Chondrocyte (in vitro differentiated cells): Measurements from ENCODE around the gene DNAJA1. TPM values are rescaled to one million over a fixed set of nuclear protein-coding genes. Genes with fewer than 3 reads are reported as not detected.

Experiments
- DNase-seq: peaks from one replicate; pipeline ENCODE4 v3.0.0; 2021; ENCODE audit warnings: mixed read lengths, low spot score
- H3K27ac Mint-ChIP-seq: one replicate; pipeline ENCODE4 v1.8.0; 2021; ENCODE audit warnings: mild to moderate bottlenecking, moderate library complexity, mixed read lengths; ENCODE audit not compliant: unreplicated experiment
- H3K27me3 Mint-ChIP-seq: 2 replicates; pipeline ENCODE4 v1.8.0; 2021; ENCODE audit warnings: low read depth, mixed read lengths
- H3K36me3 Mint-ChIP-seq: 2 replicates; pipeline ENCODE4 v1.8.0; 2021; ENCODE audit warnings: low read depth, mixed read lengths
- H3K4me1 Mint-ChIP-seq: 2 replicates; pipeline ENCODE4 v1.8.0; 2021; ENCODE audit warnings: low read depth, mild to moderate bottlenecking, mixed read lengths
- H3K4me3 Mint-ChIP-seq: one replicate; pipeline ENCODE4 v1.8.0; 2021; ENCODE audit warnings: mild to moderate bottlenecking, moderate library complexity, mixed read lengths; ENCODE audit not compliant: unreplicated experiment
- H3K9me3 Mint-ChIP-seq: 2 replicates; pipeline ENCODE4 v1.8.0; 2021; ENCODE audit warnings: low read depth, mixed read lengths
- CTCF ChIP-seq: fragments of 200-600 bp; sonication (generic); IDR thresholded peaks from 2 replicates; pipeline ENCODE4 v1.5.0; 2021; ENCODE audit warnings: antibody characterized with exemption, mild to moderate bottlenecking, moderate library complexity
- total RNA-seq: library from RNA; stranded (reverse); gene quantifications from 3 replicates; pipeline ENCODE4 v1.2.1, GENCODE V29; 2021

DNAJA1 gene
- total RNA-seq, 1 donor from 2014 or later: 81.9 TPM

DNA sequence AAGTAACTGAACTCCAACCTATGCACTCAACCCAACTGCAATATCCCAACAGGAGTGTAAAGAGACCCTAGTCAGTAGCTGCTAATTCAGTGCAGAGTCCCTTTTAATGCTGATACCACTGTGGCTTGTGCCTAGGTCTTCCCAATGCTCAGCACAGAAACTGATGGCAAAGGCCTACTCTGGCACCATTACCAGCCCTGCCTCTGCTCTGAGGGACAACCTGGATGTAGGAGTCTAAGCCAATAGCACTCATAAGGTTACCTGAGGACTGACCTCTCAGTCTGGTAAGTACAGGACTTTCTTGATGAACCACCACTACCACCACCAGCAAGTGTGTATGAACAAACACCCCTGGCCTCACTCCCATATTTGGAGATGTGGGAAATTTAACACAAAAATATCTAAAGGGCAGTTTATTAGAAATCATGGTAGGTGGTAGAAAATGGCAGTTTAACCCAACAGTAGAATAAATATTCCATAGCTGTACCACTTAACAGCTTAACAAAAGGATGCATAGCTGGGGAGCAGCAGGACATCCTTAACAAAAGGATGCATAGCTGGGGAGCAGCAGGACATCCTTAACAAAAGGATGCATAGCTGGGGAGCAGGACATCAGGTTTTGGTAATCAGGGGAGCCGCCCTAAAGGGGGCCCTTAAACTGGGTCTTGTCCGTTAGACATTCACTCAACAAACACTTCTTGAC lies 11.0 kb upstream of the DNAJA1 start:
- no peaks in the 10 kb centered on the region for H3K27me3 Mint-ChIP-seq
- H3K27ac Mint-ChIP-seq: no peak overlapping the region
- H3K4me1 Mint-ChIP-seq: no peaks in the 10 kb centered on the region
- DNase-seq: no peak
- H3K36me3 Mint-ChIP-seq: no peaks in the 10 kb centered on the region
- H3K9me3 Mint-ChIP-seq: no peaks in the 10 kb centered on the region
- H3K4me3 Mint-ChIP-seq: no peak overlapping the region
- TF ChIP-seq CTCF: no peak

DNA sequence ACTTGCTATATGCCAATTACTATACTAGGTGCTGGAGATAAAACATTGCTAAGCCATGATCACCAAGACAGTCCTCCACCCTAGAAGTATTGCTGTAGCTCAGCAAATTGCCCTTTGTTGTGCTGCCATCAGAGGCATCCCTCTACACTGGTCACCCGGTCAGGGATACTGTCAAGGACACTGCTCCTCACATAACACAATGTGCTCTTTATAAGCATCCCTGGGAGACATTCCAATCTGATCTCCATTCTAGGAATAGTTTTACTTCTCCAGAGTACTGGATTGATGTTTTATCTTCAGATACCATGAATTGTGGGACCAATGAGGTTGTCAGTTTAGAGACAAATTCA lies 10.4 kb upstream of the DNAJA1 start:
- Mint-ChIP-seq H3K4me3 (no peak overlapping the region), H3K27ac (no peak overlapping the region), H3K9me3 (no peaks in the 10 kb centered on the region), H3K27me3 (no peaks in the 10 kb centered on the region), H3K36me3 (no peaks in the 10 kb centered on the region), H3K4me1 (no peaks in the 10 kb centered on the region)
- no peak for DNase-seq
- no peak for TF ChIP-seq CTCF

- Mint-ChIP-seq H3K4me1 (no peaks in the 10 kb centered on the region), H3K27me3 (no peaks in the 10 kb centered on the region), H3K9me3 (no peaks in the 10 kb centered on the region), H3K27ac (no peak overlapping the region), H3K36me3 (peaks cover 2% of the 10 kb centered on the region), H3K4me3 (no peak overlapping the region)
- TF ChIP-seq CTCF: no peak
- no peak for DNase-seq
These were observed 7.6 kb upstream of the DNAJA1 start for GRCh38 chr9:33017283-33018041.

- DNase-seq: no peak
- Mint-ChIP-seq H3K4me1 (peaks cover 17% of the 10 kb centered on the region), H3K36me3 (peaks cover 2% of the 10 kb centered on the region), H3K4me3 (no peak overlapping the region), H3K9me3 (no peaks in the 10 kb centered on the region), H3K27ac (no peak overlapping the region), H3K27me3 (no peaks in the 10 kb centered on the region)
- no peak for TF ChIP-seq CTCF
These were observed 5.3 kb upstream of the DNAJA1 start for GRCh38 chr9:33019797-33020196.

GRCh38 chr9:33022303-33022702 lies 2.8 kb upstream of the DNAJA1 start:
- no peak for TF ChIP-seq CTCF
- Mint-ChIP-seq H3K27ac (no peak overlapping the region), H3K4me1 (peaks cover 28% of the 10 kb centered on the region), H3K9me3 (no peaks in the 10 kb centered on the region), H3K36me3 (peaks cover 7% of the 10 kb centered on the region), H3K4me3 (no peak overlapping the region), H3K27me3 (no peaks in the 10 kb centered on the region)
- DNase-seq: no peak
